ENCODE data around the gene ARID1B. TPM values are rescaled to one million over a fixed set of nuclear protein-coding genes. Genes with fewer than 3 reads are reported as not detected.
"Not testable (repeated sequence)": the region's sequence is repeated elsewhere in the genome, so short reads cannot be mapped to it uniquely, and the experiment has no call there.

Gene ARID1B
- total RNA-seq, 2 experiments from 2014 or later = 42.5 to 43.2 TPM

DNA sequence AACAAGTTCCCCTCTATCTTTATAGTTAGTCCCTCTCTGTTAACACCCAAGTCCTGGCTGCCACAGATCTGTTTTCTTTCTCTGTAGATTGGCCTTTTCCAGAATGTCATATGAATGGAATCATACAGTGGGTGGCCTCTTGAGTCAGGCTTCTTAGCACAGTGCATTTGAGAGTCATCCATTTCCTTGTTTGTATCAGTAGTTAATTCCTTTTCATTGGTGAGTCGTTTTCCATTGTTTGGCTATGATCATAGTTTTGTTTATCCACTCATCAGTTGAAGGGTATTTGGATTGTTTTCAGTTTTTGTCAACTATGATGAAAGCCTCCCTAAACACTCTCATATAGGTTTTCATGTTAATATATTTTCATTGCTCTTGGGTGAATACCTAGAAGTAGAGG lies 248.3 kb downstream of the ARID1B start:
- peaks cover 45% of the 10 kb centered on the region for H3K4me1 Mint-ChIP-seq (ENCODE audit: low read depth)
- H3K27me3 Mint-ChIP-seq (ENCODE audit: low read depth) = no peaks in the 10 kb centered on the region
- CTCF ChIA-PET = no interaction called here
- peaks cover 3% of the 10 kb centered on the region for H3K9me3 Mint-ChIP-seq
- H3K4me3 Mint-ChIP-seq = no peak overlapping the region
- H3K27ac Mint-ChIP-seq = no peak overlapping the region
- no peaks in the 10 kb centered on the region for H3K36me3 Mint-ChIP-seq (ENCODE audit: low read depth)
- no peak for DNase-seq
- intact Hi-C loops (cut with micrococcal nuclease) = loop anchor here (10.0 kb wide), 1 partner anchor 961 kb away; no protein-coding TSS in a partner anchor

DNA sequence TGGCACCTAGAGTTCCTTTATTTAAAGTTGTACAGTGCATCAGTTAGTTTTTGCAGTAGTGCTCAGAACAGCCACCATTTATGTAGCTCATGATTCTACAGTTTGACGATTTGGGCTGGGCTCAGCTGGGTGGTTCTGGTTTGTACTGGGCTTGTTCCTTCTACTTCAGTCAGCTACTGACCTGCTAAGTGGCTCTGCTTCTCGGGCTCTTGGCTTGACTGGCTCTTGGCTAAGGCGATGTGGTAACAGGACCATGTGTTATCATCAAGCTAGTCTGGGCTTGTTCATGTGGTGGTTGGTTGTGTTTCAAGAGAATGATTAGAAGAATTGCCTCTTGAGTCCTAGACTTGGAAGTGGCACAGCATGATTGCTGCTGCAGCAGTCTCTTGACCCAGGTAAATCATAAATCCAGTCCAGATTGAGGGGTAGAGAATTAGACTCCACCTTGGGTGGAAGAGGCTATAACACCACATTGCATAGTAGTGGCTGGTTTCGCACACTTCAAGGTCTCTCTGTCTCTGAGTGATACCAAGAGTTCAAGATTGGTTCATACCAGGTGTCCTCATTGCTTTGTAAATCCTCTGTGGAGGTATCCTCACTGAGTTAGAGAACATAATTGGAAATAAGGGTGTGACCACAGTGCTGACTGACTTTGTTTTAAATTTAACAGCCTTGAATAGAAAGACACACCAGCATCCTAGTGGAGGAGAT lies 253.0 kb downstream of the ARID1B start:
- H3K36me3 Mint-ChIP-seq (ENCODE audit: low read depth) = no peaks in the 10 kb centered on the region
- peaks cover 3% of the 10 kb centered on the region for H3K9me3 Mint-ChIP-seq
- H3K27ac Mint-ChIP-seq = peak overlapping the region; percentile 4
- H3K4me1 Mint-ChIP-seq (ENCODE audit: low read depth) = peaks cover 38% of the 10 kb centered on the region
- H3K27me3 Mint-ChIP-seq (ENCODE audit: low read depth) = no peaks in the 10 kb centered on the region
- H3K4me3 Mint-ChIP-seq = no peak overlapping the region
- DNase-seq = no peak
- intact Hi-C loops (cut with micrococcal nuclease) = loop anchor here (10.0 kb wide), 1 partner anchor 965 kb away; no protein-coding TSS in a partner anchor
- CTCF ChIA-PET = interaction anchor here (0.9 kb wide), 1 partner anchor 16 kb away, joined by 3 read pairs; no protein-coding TSS in a partner anchor

DNA sequence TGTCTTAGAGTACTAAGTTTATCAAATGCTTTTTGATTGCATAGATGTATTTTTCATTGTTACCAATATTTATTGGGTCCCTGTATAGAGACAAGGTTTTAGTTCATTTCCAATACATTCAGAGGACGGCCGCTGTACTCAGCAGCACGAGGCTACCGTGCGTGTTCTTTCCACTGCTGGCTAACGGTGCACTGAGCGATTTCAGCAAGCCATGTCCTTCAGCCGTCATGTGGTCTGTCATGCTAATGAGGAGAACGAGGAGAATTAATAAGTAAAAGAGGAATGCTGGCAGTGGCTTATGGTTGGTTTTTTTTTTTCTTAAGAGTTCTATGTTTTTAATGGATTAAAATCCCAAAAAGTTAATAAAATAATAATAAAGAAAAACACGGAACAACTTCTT lies 253.6 kb downstream of the ARID1B start:
- Mint-ChIP-seq H3K36me3 (ENCODE audit: low read depth) (no peaks in the 10 kb centered on the region), H3K27me3 (ENCODE audit: low read depth) (no peaks in the 10 kb centered on the region), H3K4me1 (ENCODE audit: low read depth) (peaks cover 34% of the 10 kb centered on the region), H3K9me3 (no peaks in the 10 kb centered on the region), H3K4me3 (no peak overlapping the region), H3K27ac (no peak overlapping the region)
- DNase-seq = no peak
- CTCF ChIA-PET = no interaction called here
- intact Hi-C loops (cut with micrococcal nuclease) = no loop called here

DNA sequence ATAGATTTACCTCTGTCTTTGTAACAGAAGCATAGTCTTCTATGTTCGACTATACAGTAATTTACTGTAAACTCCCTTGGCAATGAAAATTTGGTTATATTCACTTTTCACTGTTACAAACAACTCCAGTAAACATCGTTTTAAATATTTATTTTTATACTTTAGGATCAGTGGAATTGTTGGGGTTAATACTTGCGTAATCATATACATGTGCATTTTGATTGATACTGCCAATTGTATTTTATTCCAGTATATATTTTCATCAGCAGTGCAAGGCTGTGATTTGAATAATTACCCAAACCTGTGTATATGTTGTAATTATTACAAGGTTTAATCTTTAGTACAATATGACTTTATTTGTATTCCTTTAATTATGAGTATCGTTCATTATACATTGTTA lies 255.7 kb downstream of the ARID1B start:
- Mint-ChIP-seq H3K36me3 (ENCODE audit: low read depth) (no peaks in the 10 kb centered on the region), H3K27me3 (ENCODE audit: low read depth) (no peaks in the 10 kb centered on the region), H3K9me3 (no peaks in the 10 kb centered on the region), H3K4me1 (ENCODE audit: low read depth) (peaks cover 28% of the 10 kb centered on the region), H3K27ac (no peak overlapping the region), H3K4me3 (peak overlapping the region; percentile 89)
- DNase-seq = no peak
- CTCF ChIA-PET = interaction anchor here (1.0 to 2.4 kb wide), 3 partner anchors 126 to 203 kb away, joined by 3 to 7 read pairs (median 6); no protein-coding TSS in a partner anchor
- intact Hi-C loops (cut with micrococcal nuclease) = loop anchor here (1.0 kb wide), 1 partner anchor 11 kb away; no protein-coding TSS in a partner anchor

GRCh38 chr6:157033428-157034140 lies 256.4 kb downstream of the ARID1B start:
- Mint-ChIP-seq H3K36me3 (ENCODE audit: low read depth) (no peaks in the 10 kb centered on the region), H3K9me3 (no peaks in the 10 kb centered on the region), H3K4me3 (peak overlapping the region; percentile 89), H3K27me3 (ENCODE audit: low read depth) (no peaks in the 10 kb centered on the region), H3K27ac (peak overlapping the region; percentile 93), H3K4me1 (ENCODE audit: low read depth) (peaks cover 28% of the 10 kb centered on the region)
- no peak for DNase-seq
- CTCF ChIA-PET = interaction anchor here (0.8 to 2.4 kb wide), 13 partner anchors 9 to 202 kb away, joined by 3 to 10 read pairs (median 4); no protein-coding TSS in a partner anchor
- intact Hi-C loops (cut with micrococcal nuclease) = loop anchor here (1.0 kb wide), 4 partner anchors 11 to 241 kb away; no protein-coding TSS in a partner anchor

GRCh38 chr6:157034436-157035230 lies 257.5 kb downstream of the ARID1B start:
- DNase-seq = no peak
- CTCF ChIA-PET = interaction anchor here (0.7 to 2.4 kb wide), 17 partner anchors 8 to 201 kb away, joined by 3 to 10 read pairs (median 3); no protein-coding TSS in a partner anchor
- H3K36me3 Mint-ChIP-seq (ENCODE audit: low read depth) = no peaks in the 10 kb centered on the region
- H3K27me3 Mint-ChIP-seq (ENCODE audit: low read depth) = no peaks in the 10 kb centered on the region
- intact Hi-C loops (cut with micrococcal nuclease) = loop anchor here (1.0 kb wide), 3 partner anchors 22 to 240 kb away; no protein-coding TSS in a partner anchor
- H3K4me1 Mint-ChIP-seq (ENCODE audit: low read depth) = peaks cover 26% of the 10 kb centered on the region
- H3K9me3 Mint-ChIP-seq = no peaks in the 10 kb centered on the region
- peak overlapping the region; percentile 41 for H3K4me3 Mint-ChIP-seq
- H3K27ac Mint-ChIP-seq = peak overlapping the region; percentile 63

DNA sequence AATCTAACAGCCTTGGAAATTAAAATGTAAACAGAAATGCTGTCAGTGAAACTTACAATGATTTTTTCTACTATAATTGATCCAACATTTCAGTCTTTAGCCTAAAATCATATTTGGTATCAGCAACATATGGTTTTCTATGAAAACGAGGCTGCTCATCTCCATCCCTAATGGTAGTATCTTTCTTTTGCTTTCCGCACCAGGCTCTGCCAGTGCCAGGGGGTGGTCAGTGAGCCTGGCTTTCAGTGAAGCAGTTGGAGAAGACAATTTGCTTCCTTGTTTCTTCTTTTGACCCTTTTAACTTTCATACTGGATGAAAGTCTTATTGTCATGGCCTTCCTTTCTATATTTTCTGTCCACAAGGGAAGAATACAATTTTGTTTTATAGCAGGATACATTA lies 258.4 kb downstream of the ARID1B start:
- no peak overlapping the region for H3K4me3 Mint-ChIP-seq
- H3K36me3 Mint-ChIP-seq (ENCODE audit: low read depth) = no peaks in the 10 kb centered on the region
- no peaks in the 10 kb centered on the region for H3K27me3 Mint-ChIP-seq (ENCODE audit: low read depth)
- H3K4me1 Mint-ChIP-seq (ENCODE audit: low read depth) = peaks cover 20% of the 10 kb centered on the region
- H3K27ac Mint-ChIP-seq = no peak overlapping the region
- no peaks in the 10 kb centered on the region for H3K9me3 Mint-ChIP-seq
- CTCF ChIA-PET = interaction anchor here (0.9 to 2.7 kb wide), 10 partner anchors 7 to 200 kb away, joined by 3 to 21 read pairs (median 6); no protein-coding TSS in a partner anchor
- intact Hi-C loops (cut with micrococcal nuclease) = no loop called here
- no peak for DNase-seq

DNA sequence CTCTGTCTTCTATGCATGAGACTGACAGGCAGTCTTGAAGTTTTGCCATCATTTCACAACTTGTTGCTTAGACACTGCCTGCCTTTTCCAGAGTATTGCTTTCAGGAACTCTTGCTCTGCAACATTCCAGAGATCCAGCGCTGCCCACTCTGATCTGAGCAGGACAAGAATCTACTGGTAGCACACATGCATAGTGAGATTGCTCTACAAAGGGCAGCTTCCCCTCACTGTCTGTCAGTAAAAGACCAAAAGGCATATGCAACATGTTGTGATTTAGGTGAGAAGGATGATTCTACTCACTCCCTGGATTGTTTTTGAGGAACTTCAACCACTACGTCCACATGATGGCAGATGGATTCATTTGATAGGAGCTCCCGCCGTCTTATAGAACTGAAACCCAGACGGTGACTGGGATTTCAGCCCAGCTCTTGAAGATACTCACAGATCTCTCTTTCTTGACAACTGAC lies 259.1 kb downstream of the ARID1B start:
- CTCF ChIA-PET = interaction anchor here (0.9 to 2.7 kb wide), 8 partner anchors 10 to 149 kb away, joined by 3 to 21 read pairs (median 4); no protein-coding TSS in a partner anchor
- H3K27me3 Mint-ChIP-seq (ENCODE audit: low read depth) = no peaks in the 10 kb centered on the region
- DNase-seq = no peak
- H3K9me3 Mint-ChIP-seq = no peaks in the 10 kb centered on the region
- intact Hi-C loops (cut with micrococcal nuclease) = no loop called here
- H3K4me3 Mint-ChIP-seq = no peak overlapping the region
- peaks cover 18% of the 10 kb centered on the region for H3K4me1 Mint-ChIP-seq (ENCODE audit: low read depth)
- no peaks in the 10 kb centered on the region for H3K36me3 Mint-ChIP-seq (ENCODE audit: low read depth)
- H3K27ac Mint-ChIP-seq = no peak overlapping the region

GRCh38 chr6:157037165-157037564 lies 260.0 kb downstream of the ARID1B start:
- Mint-ChIP-seq H3K9me3 (no peaks in the 10 kb centered on the region), H3K4me1 (ENCODE audit: low read depth) (peaks cover 18% of the 10 kb centered on the region), H3K27me3 (ENCODE audit: low read depth) (no peaks in the 10 kb centered on the region), H3K4me3 (no peak overlapping the region), H3K27ac (no peak overlapping the region), H3K36me3 (ENCODE audit: low read depth) (no peaks in the 10 kb centered on the region)
- intact Hi-C loops (cut with micrococcal nuclease) = no loop called here
- CTCF ChIA-PET = interaction anchor here (1.6 to 2.7 kb wide), 4 partner anchors 9 to 148 kb away, joined by 4 to 21 read pairs (median 6); no protein-coding TSS in a partner anchor
- DNase-seq = no peak

GRCh38 chr6:157038610-157039009 lies 261.4 kb downstream of the ARID1B start:
- intact Hi-C loops (cut with micrococcal nuclease) = no loop called here
- Mint-ChIP-seq H3K27me3 (ENCODE audit: low read depth) (no peaks in the 10 kb centered on the region), H3K4me1 (ENCODE audit: low read depth) (peaks cover 12% of the 10 kb centered on the region), H3K27ac (no peak overlapping the region), H3K9me3 (no peaks in the 10 kb centered on the region), H3K4me3 (no peak overlapping the region), H3K36me3 (ENCODE audit: low read depth) (no peaks in the 10 kb centered on the region)
- CTCF ChIA-PET = interaction anchor here (0.6 kb wide), 1 partner anchor 49 kb away, joined by 3 read pairs; no protein-coding TSS in a partner anchor
- DNase-seq = no peak

GRCh38 chr6:157039639-157040038 lies 262.5 kb downstream of the ARID1B start:
- H3K4me3 Mint-ChIP-seq; CTCF ChIA-PET; DNase-seq; H3K9me3 Mint-ChIP-seq; H3K4me1 Mint-ChIP-seq (ENCODE audit: low read depth); H3K27ac Mint-ChIP-seq; H3K27me3 Mint-ChIP-seq (ENCODE audit: low read depth); intact Hi-C loops (cut with micrococcal nuclease); H3K36me3 Mint-ChIP-seq (ENCODE audit: low read depth): not testable (repeated sequence)

All from activated naive CD4-positive, alpha-beta T cell treated with anti-CD3 and anti-CD28 coated beads for 36 hours (primary cell).